Measurements from ENCODE around the gene CYBA.

DNA sequence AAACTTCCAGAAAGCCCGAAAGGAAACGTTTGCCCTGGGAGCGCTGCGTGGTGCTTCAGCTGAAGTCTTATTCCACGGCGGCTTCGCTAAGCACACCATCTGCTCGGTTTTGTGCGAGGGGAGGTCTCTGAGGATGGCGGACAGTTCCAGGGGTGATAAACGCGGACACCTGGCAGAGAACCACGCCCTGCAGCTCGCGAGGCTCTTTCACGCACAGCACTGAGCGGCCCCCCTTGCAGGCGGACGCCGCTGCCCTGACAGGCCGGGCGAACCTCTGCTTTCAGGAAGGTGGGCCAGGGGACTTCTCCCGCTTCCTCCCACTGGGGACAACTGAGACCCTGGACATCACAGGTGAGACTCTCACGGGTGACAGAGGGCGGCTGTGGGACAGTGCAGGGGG, 8.3 kb upstream of the CYBA start:
- TF ChIP-seq, protein P1, sequence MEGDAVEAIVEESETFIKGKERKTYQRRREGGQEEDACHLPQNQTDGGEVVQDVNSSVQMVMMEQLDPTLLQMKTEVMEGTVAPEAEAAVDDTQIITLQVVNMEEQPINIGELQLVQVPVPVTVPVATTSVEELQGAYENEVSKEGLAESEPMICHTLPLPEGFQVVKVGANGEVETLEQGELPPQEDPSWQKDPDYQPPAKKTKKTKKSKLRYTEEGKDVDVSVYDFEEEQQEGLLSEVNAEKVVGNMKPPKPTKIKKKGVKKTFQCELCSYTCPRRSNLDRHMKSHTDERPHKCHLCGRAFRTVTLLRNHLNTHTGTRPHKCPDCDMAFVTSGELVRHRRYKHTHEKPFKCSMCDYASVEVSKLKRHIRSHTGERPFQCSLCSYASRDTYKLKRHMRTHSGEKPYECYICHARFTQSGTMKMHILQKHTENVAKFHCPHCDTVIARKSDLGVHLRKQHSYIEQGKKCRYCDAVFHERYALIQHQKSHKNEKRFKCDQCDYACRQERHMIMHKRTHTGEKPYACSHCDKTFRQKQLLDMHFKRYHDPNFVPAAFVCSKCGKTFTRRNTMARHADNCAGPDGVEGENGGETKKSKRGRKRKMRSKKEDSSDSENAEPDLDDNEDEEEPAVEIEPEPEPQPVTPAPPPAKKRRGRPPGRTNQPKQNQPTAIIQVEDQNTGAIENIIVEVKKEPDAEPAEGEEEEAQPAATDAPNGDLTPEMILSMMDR (IDR thresholded peaks at IDR 0.05): no peak
- no peak for TF ChIP-seq EZH2 (IDR thresholded peaks at IDR 0.05; ENCODE audit: borderline replicate concordance, insufficient read depth, low read depth, low read length, poor library complexity, severe bottlenecking)
